Measurements from ENCODE around the gene HOXA10. TPM values are rescaled to one million over a fixed set of nuclear protein-coding genes. Genes with fewer than 3 reads are reported as not detected.

Gene HOXA10
- total and polyA plus RNA-seq, 2 donors (not counting 1 experiment from before 2014, with no cell fraction given) = 0.17 to 1.00 TPM

- Histone ChIP-seq H3K36me3 (ENCODE audit: control insufficient read depth, insufficient read depth, low read length) (no peaks in the 10 kb centered on the region), H3K4me1 (ENCODE audit: control insufficient read depth, extremely low read depth, insufficient read depth, low read length) (no peaks in the 10 kb centered on the region), H4K20me1 (ENCODE audit: control insufficient read depth, extremely low read depth, insufficient read depth, low read length) (no peaks in the 10 kb centered on the region), H2AFZ (ENCODE audit: low read length) (no peak overlapping the region), H3K27me3 (ENCODE audit: control insufficient read depth, insufficient read depth, low read length) (peaks cover 52% of the 10 kb centered on the region), H3K79me2 (ENCODE audit: control insufficient read depth, insufficient read depth, low read length) (no peaks in the 10 kb centered on the region), H3K4me2 (ENCODE audit: extremely low read depth, insufficient read depth, low read length) (no peak overlapping the region), H3K9me3 (ENCODE audit: control insufficient read depth, insufficient read depth, low read depth, low read length) (no peaks in the 10 kb centered on the region), H3K4me3 (replicated peaks in 1 of 4; ENCODE audit: control extremely low read depth in 1 of 4, insufficient read depth in 1 of 4, low read depth in 3 of 4, low read length in 4 of 4) (no peak overlapping the region), H3K27ac (ENCODE audit: insufficient read depth, low read length) (no peak overlapping the region), H3K9ac (ENCODE audit: insufficient read depth, low read length) (no peak overlapping the region)
- DNase-seq (ENCODE audit: low read depth in 2 of 2) = no peak
- TF ChIP-seq CTCF (conservative IDR thresholded peaks at IDR 0.05 in 1 of 2, IDR thresholded peaks at IDR 0.05 in 1 of 2; ENCODE audit: low read depth in 1 of 2, low read length in 2 of 2) = no peak
- TF ChIP-seq EZH2 (IDR thresholded peaks at IDR 0.05; ENCODE audit: low read length, missing control alignments) = no peak
These were observed 2.4 kb upstream of the HOXA10 start for GRCh38 chr7:27176524-27176845.

- no peak for TF ChIP-seq EZH2 (IDR thresholded peaks at IDR 0.05; ENCODE audit: low read length, missing control alignments)
- no peak for TF ChIP-seq CTCF (conservative IDR thresholded peaks at IDR 0.05 in 1 of 2, IDR thresholded peaks at IDR 0.05 in 1 of 2; ENCODE audit: low read depth in 1 of 2, low read length in 2 of 2)
- no peak overlapping the region for H3K27ac ChIP-seq (ENCODE audit: insufficient read depth, low read length)
- H3K4me3 ChIP-seq (replicated peaks in 1 of 4; ENCODE audit: control extremely low read depth in 1 of 4, insufficient read depth in 1 of 4, low read depth in 3 of 4, low read length in 4 of 4) = no peak overlapping the region
- H3K9ac ChIP-seq (ENCODE audit: insufficient read depth, low read length) = no peak overlapping the region
- H3K4me2 ChIP-seq (ENCODE audit: extremely low read depth, insufficient read depth, low read length) = no peak overlapping the region
- H2AFZ ChIP-seq (ENCODE audit: low read length) = no peak overlapping the region
- no peaks in the 10 kb centered on the region for H3K36me3 ChIP-seq (ENCODE audit: control insufficient read depth, insufficient read depth, low read length)
- H3K4me1 ChIP-seq (ENCODE audit: control insufficient read depth, extremely low read depth, insufficient read depth, low read length) = no peaks in the 10 kb centered on the region
- DNase-seq (ENCODE audit: low read depth in 2 of 2) = no peak
- H3K27me3 ChIP-seq (ENCODE audit: control insufficient read depth, insufficient read depth, low read length) = peaks cover 57% of the 10 kb centered on the region
- no peaks in the 10 kb centered on the region for H3K9me3 ChIP-seq (ENCODE audit: control insufficient read depth, insufficient read depth, low read depth, low read length)
- no peaks in the 10 kb centered on the region for H3K79me2 ChIP-seq (ENCODE audit: control insufficient read depth, insufficient read depth, low read length)
- H4K20me1 ChIP-seq (ENCODE audit: control insufficient read depth, extremely low read depth, insufficient read depth, low read length) = no peaks in the 10 kb centered on the region
These were observed 1.8 kb upstream of the HOXA10 start for GRCh38 chr7:27175626-27176523.

GRCh38 chr7:27174874-27175625, 930 bp upstream of the HOXA10 start:
- H3K4me2 ChIP-seq (ENCODE audit: extremely low read depth, insufficient read depth, low read length) = no peak overlapping the region
- no peak overlapping the region for H3K4me3 ChIP-seq (replicated peaks in 1 of 4; ENCODE audit: control extremely low read depth in 1 of 4, insufficient read depth in 1 of 4, low read depth in 3 of 4, low read length in 4 of 4)
- no peak overlapping the region for H3K9ac ChIP-seq (ENCODE audit: insufficient read depth, low read length)
- H3K9me3 ChIP-seq (ENCODE audit: control insufficient read depth, insufficient read depth, low read depth, low read length) = no peaks in the 10 kb centered on the region
- H4K20me1 ChIP-seq (ENCODE audit: control insufficient read depth, extremely low read depth, insufficient read depth, low read length) = no peaks in the 10 kb centered on the region
- H3K27me3 ChIP-seq (ENCODE audit: control insufficient read depth, insufficient read depth, low read length) = peaks cover 61% of the 10 kb centered on the region
- H3K36me3 ChIP-seq (ENCODE audit: control insufficient read depth, insufficient read depth, low read length) = no peaks in the 10 kb centered on the region
- H3K27ac ChIP-seq (ENCODE audit: insufficient read depth, low read length) = no peak overlapping the region
- H3K79me2 ChIP-seq (ENCODE audit: control insufficient read depth, insufficient read depth, low read length) = no peaks in the 10 kb centered on the region
- no peaks in the 10 kb centered on the region for H3K4me1 ChIP-seq (ENCODE audit: control insufficient read depth, extremely low read depth, insufficient read depth, low read length)
- no peak for TF ChIP-seq EZH2 (IDR thresholded peaks at IDR 0.05; ENCODE audit: low read length, missing control alignments)
- no peak for TF ChIP-seq CTCF (conservative IDR thresholded peaks at IDR 0.05 in 1 of 2, IDR thresholded peaks at IDR 0.05 in 1 of 2; ENCODE audit: low read depth in 1 of 2, low read length in 2 of 2)
- DNase-seq (ENCODE audit: low read depth in 2 of 2) = no peak
- H2AFZ ChIP-seq (ENCODE audit: low read length) = no peak overlapping the region
